ENCODE measurements around the gene TASOR2. TPM values are rescaled to one million over a fixed set of nuclear protein-coding genes. Genes with fewer than 3 reads are reported as not detected.

The TASOR2 gene
- total RNA-seq, 1 donor from 2014 or later = 110 TPM

GRCh38 chr10:5655121-5655520 is 29.5 kb upstream of the TASOR2 start:
- no peak for DNase-seq (ENCODE audit: low read depth)

GRCh38 chr10:5656737-5657579 is 27.7 kb upstream of the TASOR2 start:
- no peak for DNase-seq (ENCODE audit: low read depth)

- DNase-seq (ENCODE audit: low read depth) = no peak
These were observed 25.6 kb upstream of the TASOR2 start for GRCh38 chr10:5658871-5659618.

- peak; percentile 93 for DNase-seq (ENCODE audit: low read depth)
These were observed 24.7 kb upstream of the TASOR2 start for GRCh38 chr10:5659702-5660528.

GRCh38 chr10:5661043-5661442 is 23.6 kb upstream of the TASOR2 start:
- no peak for DNase-seq (ENCODE audit: low read depth)

GRCh38 chr10:5662708-5663579 is 21.7 kb upstream of the TASOR2 start:
- no peak for DNase-seq (ENCODE audit: low read depth)

- no peak for DNase-seq (ENCODE audit: low read depth)
These were observed 20.8 kb upstream of the TASOR2 start for GRCh38 chr10:5663692-5664427.

GRCh38 chr10:5665373-5666007 is 19.1 kb upstream of the TASOR2 start:
- peak; percentile 47 for DNase-seq (ENCODE audit: low read depth)

GRCh38 chr10:5666008-5666840 is 18.4 kb upstream of the TASOR2 start, which contains the start of gene ASB13:
Gene ASB13, minus strand, starts transcription at chr10:5666595. Its CDS starts 44 bp downstream, at chr10:5666551.
- no peak for DNase-seq (ENCODE audit: low read depth)

GRCh38 chr10:5666841-5667630 is 17.6 kb upstream of the TASOR2 start:
- no peak for DNase-seq (ENCODE audit: low read depth)

GRCh38 chr10:5668429-5668828 is 16.2 kb upstream of the TASOR2 start:
- no peak for DNase-seq (ENCODE audit: low read depth)

GRCh38 chr10:5669604-5670003 is 15.0 kb upstream of the TASOR2 start:
- no peak for DNase-seq (ENCODE audit: low read depth)

GRCh38 chr10:5670662-5671375 is 13.8 kb upstream of the TASOR2 start:
- no peak for DNase-seq (ENCODE audit: low read depth)

GRCh38 chr10:5678397-5679036 is 6.1 kb upstream of the TASOR2 start:
- no peak for DNase-seq (ENCODE audit: low read depth)

GRCh38 chr10:5679037-5679435 is 5.6 kb upstream of the TASOR2 start:
- no peak for DNase-seq (ENCODE audit: low read depth)

GRCh38 chr10:5679606-5680005 is 5.0 kb upstream of the TASOR2 start:
- peak; percentile 41 for DNase-seq (ENCODE audit: low read depth)

GRCh38 chr10:5681930-5682329 is 2.7 kb upstream of the TASOR2 start:
- DNase-seq (ENCODE audit: low read depth) = no peak
